ENCODE results near the gene IL25. TPM values are rescaled to one million over a fixed set of nuclear protein-coding genes. Genes with fewer than 3 reads are reported as not detected.

IL25 gene
- total and polyA plus RNA-seq, 2 of the 8 experiments (the other 6 are each of a cell fraction or from before 2014, with no cell fraction given): not detected

DNA sequence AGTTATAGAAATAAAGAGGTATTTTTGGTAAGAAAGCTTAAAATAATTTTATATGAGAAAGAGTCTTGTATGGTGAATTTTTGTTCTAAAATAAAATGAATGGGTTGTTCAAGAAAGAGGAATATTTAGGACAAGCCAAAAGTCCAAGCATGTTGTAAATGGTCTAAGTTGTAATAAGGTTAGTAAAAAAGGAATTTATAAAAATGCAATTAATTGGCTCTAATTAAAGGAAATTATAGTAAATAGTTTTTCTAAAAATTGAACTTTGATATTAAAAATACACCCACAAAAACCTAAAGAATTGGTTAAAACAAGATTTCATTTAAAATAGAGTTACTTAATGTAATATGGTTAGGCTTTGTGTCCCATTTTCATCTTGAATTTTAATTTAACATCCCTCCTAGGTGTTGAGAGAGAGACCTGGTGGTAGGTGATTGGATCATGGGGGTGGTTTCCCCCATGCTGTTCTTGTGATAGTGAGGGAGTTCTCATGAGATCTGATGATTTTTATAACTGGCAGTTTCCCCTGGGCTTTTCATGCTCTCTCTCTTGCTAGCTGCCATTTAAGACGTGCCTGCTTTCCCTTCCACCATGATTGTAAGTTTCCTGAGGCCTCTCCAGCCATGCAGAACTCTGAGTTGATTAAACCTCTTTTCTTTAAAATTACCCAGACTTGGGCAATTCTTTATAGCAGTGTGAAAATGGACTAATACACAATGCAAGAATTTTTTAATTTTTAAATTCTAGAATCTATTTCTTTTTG, 32.9 kb upstream of the IL25 start (continued):
- TF ChIP-seq ZNF274 (IDR thresholded peaks at IDR 0.05; ENCODE audit: borderline replicate concordance, extremely low read depth, low read length): no peak
- TF ChIP-seq RFX5 (IDR thresholded peaks at IDR 0.05; ENCODE audit: borderline replicate concordance, low read depth, low read length): no peak

All from H1 (cell line).